ENCODE results near the gene NPHP3.
A peak's percentile ranks its signal among the peaks of the same experiment; 100 is the strongest.

The NPHP3 gene

GRCh38 chr3:132695422-132695821 is 26.8 kb downstream of the NPHP3 start:
- no peak for DNase-seq (ENCODE audit: low spot score)

- no peak for DNase-seq (ENCODE audit: low spot score)
Measured at GRCh38 chr3:132694991-132695390, 27.2 kb downstream of the NPHP3 start.

GRCh38 chr3:132690040-132690439 is 32.2 kb downstream of the NPHP3 start:
- DNase-seq (ENCODE audit: low spot score), result no peak

- DNase-seq (ENCODE audit: low spot score), result no peak
Measured at GRCh38 chr3:132682201-132682600, 40.0 kb downstream of the NPHP3 start.

GRCh38 chr3:132681421-132681820 is 40.8 kb downstream of the NPHP3 start:
- no peak for DNase-seq (ENCODE audit: low spot score)

- no peak for DNase-seq (ENCODE audit: low spot score)
Measured at GRCh38 chr3:132679911-132680310, 42.3 kb downstream of the NPHP3 start.

- no peak for DNase-seq (ENCODE audit: low spot score)
Measured at GRCh38 chr3:132675408-132675807, 46.8 kb downstream of the NPHP3 start.

- no peak for DNase-seq (ENCODE audit: low spot score)
Measured at GRCh38 chr3:132669256-132669777, 52.9 kb downstream of the NPHP3 start.

- DNase-seq (ENCODE audit: low spot score), result no peak
Measured at GRCh38 chr3:132665230-132665745, 56.9 kb downstream of the NPHP3 start.

GRCh38 chr3:132662212-132662611 is 60.0 kb downstream of the NPHP3 start:
- no peak for DNase-seq (ENCODE audit: low spot score)

- DNase-seq (ENCODE audit: low spot score), result peak; percentile 13
Measured at GRCh38 chr3:132661101-132661500, 61.1 kb downstream of the NPHP3 start.

GRCh38 chr3:132660811-132661070 is 61.5 kb downstream of the NPHP3 start:
- DNase-seq (ENCODE audit: low spot score), result no peak

GRCh38 chr3:132660052-132660810 is 62.0 kb downstream of the NPHP3 start, which contains the start of gene UBA5:
Gene UBA5 (plus strand): TSS chr3:132660329. CDS start chr3:132660538, 209 bp downstream.
- DNase-seq (ENCODE audit: low spot score), result peak; percentile 28

- peak; percentile 45 for DNase-seq (ENCODE audit: low spot score)
Measured at GRCh38 chr3:132659365-132660051, 62.7 kb downstream of the NPHP3 start, which contains the start of gene ACAD11. Gene ACAD11 (minus strand): TSS chr3:132659809. CDS start chr3:132659751, 58 bp downstream.

GRCh38 chr3:132659000-132659364 is 63.2 kb downstream of the NPHP3 start:
- DNase-seq (ENCODE audit: low spot score), result no peak

- no peak for DNase-seq (ENCODE audit: low spot score)
Measured at GRCh38 chr3:132657869-132658747, 64.1 kb downstream of the NPHP3 start.

- no peak for DNase-seq (ENCODE audit: low spot score)
Measured at GRCh38 chr3:132655471-132655870, 66.7 kb downstream of the NPHP3 start.

GRCh38 chr3:132654721-132655120 is 67.5 kb downstream of the NPHP3 start:
- DNase-seq (ENCODE audit: low spot score), result no peak

- DNase-seq (ENCODE audit: low spot score), result no peak
Measured at GRCh38 chr3:132654190-132654589, 68.0 kb downstream of the NPHP3 start.

- no peak for DNase-seq (ENCODE audit: low spot score)
Measured at GRCh38 chr3:132652640-132653270, 69.5 kb downstream of the NPHP3 start.

GRCh38 chr3:132650153-132650552 is 72.1 kb downstream of the NPHP3 start:
- no peak for DNase-seq (ENCODE audit: low spot score)

GRCh38 chr3:132645058-132645457 is 77.2 kb downstream of the NPHP3 start:
- DNase-seq (ENCODE audit: low spot score), result no peak
